NT2/D1 (cell line): ENCODE results near the gene VSNL1.

Experiments used
- SUZ12 ChIP-seq: IDR thresholded peaks from 2 replicates; pipeline ENCODE4 v1.6.1; 2011; ENCODE audit not compliant: insufficient read length, insufficient read depth; ENCODE audit errors: extremely low read depth
- YY1 ChIP-seq: IDR thresholded peaks from 2 replicates; pipeline ENCODE4 v1.6.1; 2011; ENCODE audit not compliant: insufficient read length, insufficient read depth
- ZNF274 ChIP-seq: IDR thresholded peaks from 2 replicates; pipeline ENCODE4 v1.6.1; 2011; ENCODE audit warnings: mild to moderate bottlenecking, low read depth, low read length

- no peak for TF ChIP-seq YY1
- no peak for TF ChIP-seq SUZ12
- TF ChIP-seq ZNF274, result no peak
Measured at GRCh38 chr2:17557596-17557995, 17.1 kb downstream of the VSNL1 start.
